ENCODE measurements around the gene PPM1H. TPM values are rescaled to one million over a fixed set of nuclear protein-coding genes. Genes with fewer than 3 reads are reported as not detected.
A peak's percentile ranks its signal among the peaks of the same experiment; 100 is the strongest.

PPM1H gene
- total RNA-seq, 1 donor from 2014 or later, result 31.0 TPM

GRCh38 chr12:62621101-62621638 lies 313.8 kb downstream of the PPM1H start:
- no peaks in the 10 kb centered on the region for H3K4me1 Mint-ChIP-seq (ENCODE audit: unreplicated experiment)
- H3K27me3 Mint-ChIP-seq, result peaks cover 5% of the 10 kb centered on the region
- no peak for TF ChIP-seq CTCF (conservative IDR thresholded peaks at IDR 0.05)
- H3K4me3 Mint-ChIP-seq, result no peak overlapping the region
- no peak overlapping the region for H3K27ac Mint-ChIP-seq
- DNase-seq (ENCODE audit: extremely low spot score, unreplicated experiment), result no peak
- H3K36me3 Mint-ChIP-seq, result no peaks in the 10 kb centered on the region
- no peaks in the 10 kb centered on the region for H3K9me3 Mint-ChIP-seq

- DNase-seq (ENCODE audit: extremely low spot score, unreplicated experiment), result no peak
- no peak overlapping the region for H3K27ac Mint-ChIP-seq
- no peaks in the 10 kb centered on the region for H3K4me1 Mint-ChIP-seq (ENCODE audit: unreplicated experiment)
- H3K27me3 Mint-ChIP-seq, result peaks cover 3% of the 10 kb centered on the region
- no peaks in the 10 kb centered on the region for H3K9me3 Mint-ChIP-seq
- no peak overlapping the region for H3K4me3 Mint-ChIP-seq
- no peak for TF ChIP-seq CTCF (conservative IDR thresholded peaks at IDR 0.05)
- no peaks in the 10 kb centered on the region for H3K36me3 Mint-ChIP-seq
Measured at GRCh38 chr12:62618930-62619329, 316.0 kb downstream of the PPM1H start.

- Mint-ChIP-seq H3K4me3 (no peak overlapping the region), H3K27ac (no peak overlapping the region), H3K4me1 (ENCODE audit: unreplicated experiment) (no peaks in the 10 kb centered on the region), H3K9me3 (no peaks in the 10 kb centered on the region), H3K36me3 (no peaks in the 10 kb centered on the region), H3K27me3 (peaks cover 3% of the 10 kb centered on the region)
- no peak for TF ChIP-seq CTCF (conservative IDR thresholded peaks at IDR 0.05)
- no peak for DNase-seq (ENCODE audit: extremely low spot score, unreplicated experiment)
Measured at GRCh38 chr12:62618319-62618718, 316.6 kb downstream of the PPM1H start.

GRCh38 chr12:62613081-62613480 lies 321.9 kb downstream of the PPM1H start:
- no peaks in the 10 kb centered on the region for H3K4me1 Mint-ChIP-seq (ENCODE audit: unreplicated experiment)
- no peak overlapping the region for H3K27ac Mint-ChIP-seq
- no peaks in the 10 kb centered on the region for H3K27me3 Mint-ChIP-seq
- no peak overlapping the region for H3K4me3 Mint-ChIP-seq
- peaks cover 11% of the 10 kb centered on the region for H3K36me3 Mint-ChIP-seq
- H3K9me3 Mint-ChIP-seq, result no peaks in the 10 kb centered on the region
- TF ChIP-seq CTCF (conservative IDR thresholded peaks at IDR 0.05), result no peak
- no peak for DNase-seq (ENCODE audit: extremely low spot score, unreplicated experiment)

- no peaks in the 10 kb centered on the region for H3K27me3 Mint-ChIP-seq
- H3K4me3 Mint-ChIP-seq, result peak overlapping the region; percentile 63
- peaks cover 21% of the 10 kb centered on the region for H3K4me1 Mint-ChIP-seq (ENCODE audit: unreplicated experiment)
- TF ChIP-seq CTCF (conservative IDR thresholded peaks at IDR 0.05), result no peak
- DNase-seq (ENCODE audit: extremely low spot score, unreplicated experiment), result no peak
- H3K36me3 Mint-ChIP-seq, result peaks cover 14% of the 10 kb centered on the region
- H3K9me3 Mint-ChIP-seq, result no peaks in the 10 kb centered on the region
- no peak overlapping the region for H3K27ac Mint-ChIP-seq
Measured at GRCh38 chr12:62606654-62607053, 328.3 kb downstream of the PPM1H start.

- Mint-ChIP-seq H3K27me3 (no peaks in the 10 kb centered on the region), H3K9me3 (no peaks in the 10 kb centered on the region), H3K27ac (no peak overlapping the region), H3K36me3 (peaks cover 14% of the 10 kb centered on the region), H3K4me3 (peak overlapping the region; percentile 92), H3K4me1 (ENCODE audit: unreplicated experiment) (peaks cover 25% of the 10 kb centered on the region)
- no peak for DNase-seq (ENCODE audit: extremely low spot score, unreplicated experiment)
- TF ChIP-seq CTCF (conservative IDR thresholded peaks at IDR 0.05), result no peak
Measured at GRCh38 chr12:62605981-62606380, 329.0 kb downstream of the PPM1H start.
